Endothelial cell of umbilical vein (primary cell): ENCODE results near the gene SCAF11. TPM values are rescaled to one million over a fixed set of nuclear protein-coding genes. Genes with fewer than 3 reads are reported as not detected.

Source experiments
- BruUV-seq: library from RNA; stranded (reverse); fragments of 400-500 nt; replicated peaks from 2 replicates; lab custom pipeline; 2021; lab: Mats Ljungman, UMichigan
- CTCF ChIA-PET: fragments of 300-600, 350-600 bp; sonication (Branson Sonifier 250); formaldehyde crosslinking; loops from one replicate; lab custom pipeline; 2021; ENCODE audit warnings: antibody characterized with exemption, inconsistent platforms; lab: Charles Lee
- POLR2A ChIA-PET: fragments of 300-600, 350-600 bp; sonication (Branson Sonifier 250); formaldehyde crosslinking; loops from one replicate; lab custom pipeline; 2021; ENCODE audit warnings: antibody characterized with exemption, inconsistent platforms; lab: Charles Lee
- DNase-seq: peaks from one replicate; pipeline ENCODE4 v3.0.0-alpha.2; 2011; ENCODE audit warnings: low read depth, low spot score
- FAIRE-seq: peaks from 2 replicates; lab custom pipeline; 2011; peaks lifted over from hg19 to GRCh38; lab: Jason Lieb, UNC
- H2AFZ ChIP-seq: 2 replicates; pipeline ENCODE4 v1.6.0; 2012; ENCODE audit warnings: low read depth, low read length, control low read depth, inconsistent platforms
- H3K27ac ChIP-seq: 2 replicates; pipeline ENCODE4 v1.5.1; 2011; ENCODE audit warnings: low read depth, mild to moderate bottlenecking, control low read depth, low read length, moderate library complexity; ENCODE audit not compliant: insufficient read depth
- H3K27me3 ChIP-seq, 2 experiments: 2 replicates each; pipeline versions ENCODE4 v1.6.0 to v1.6.1; 2011; ENCODE audit warnings: low read length in 2 of 2, mixed read lengths in 1 of 2; ENCODE audit not compliant: control insufficient read depth in 2 of 2, insufficient read depth in 2 of 2
- H3K36me3 ChIP-seq, 2 experiments: 2 replicates in 1 of 2; 3 replicates in 1 of 2; pipeline ENCODE4 v1.5.1; 2011; ENCODE audit warnings: low read length in 2 of 2, mild to moderate bottlenecking in 1 of 2, moderate library complexity in 1 of 2; ENCODE audit not compliant: control insufficient read depth in 2 of 2, insufficient read depth in 2 of 2; ENCODE audit errors: extremely low read depth in 1 of 2
- H3K4me1 ChIP-seq: 3 replicates; pipeline ENCODE4 v1.5.1; 2011; ENCODE audit warnings: mild to moderate bottlenecking, low read length; ENCODE audit not compliant: control insufficient read depth, insufficient read depth; ENCODE audit errors: extremely low read depth
- H3K4me2 ChIP-seq: 2 replicates; pipeline ENCODE4 v1.6.1; 2011; ENCODE audit warnings: low read length, control low read depth, mixed read lengths; ENCODE audit not compliant: insufficient read depth
- H3K4me3 ChIP-seq, 3 experiments: fragments of 200-600 bp in 1 of 3; sonication (generic), shearing (Covaris generic) in 1 of 3; replicated peaks in 1 of 3; 2 replicates each; pipeline ENCODE4 v1.5.1; 2011 to 2016; ENCODE audit warnings: control low read depth in 3 of 3, low read length in 3 of 3, mild to moderate bottlenecking in 2 of 3, inconsistent platforms in 1 of 3, low read depth in 1 of 3, moderate library complexity in 1 of 3; ENCODE audit not compliant: insufficient read depth in 1 of 3
- H3K79me2 ChIP-seq: 2 replicates; pipeline ENCODE4 v1.6.0; 2012; ENCODE audit warnings: low read length, inconsistent platforms; ENCODE audit not compliant: control insufficient read depth, insufficient read depth
- H3K9ac ChIP-seq: replicated peaks from 2 replicates; pipeline ENCODE3; 2011; ENCODE audit warnings: low read length, control low read depth; ENCODE audit not compliant: insufficient read depth; ENCODE audit errors: extremely low read depth
- H3K9me1 ChIP-seq: replicated peaks from 3 replicates; pipeline ENCODE4 v1.6.0; 2011; ENCODE audit warnings: mild to moderate bottlenecking, low read length; ENCODE audit not compliant: control insufficient read depth, insufficient read depth; ENCODE audit errors: extremely low read depth
- H3K9me3 ChIP-seq: replicated peaks from 2 replicates; pipeline ENCODE4 v1.5.1; 2012; ENCODE audit warnings: low read length, inconsistent platforms; ENCODE audit not compliant: control insufficient read depth, insufficient read depth
- H4K20me1 ChIP-seq: replicated peaks from 2 replicates; pipeline ENCODE3; 2011; ENCODE audit warnings: mild to moderate bottlenecking, low read length; ENCODE audit not compliant: control insufficient read depth, insufficient read depth; ENCODE audit errors: extremely low read depth
- CTCF ChIP-seq, 2 donors: IDR thresholded peaks; 1 replicate in 1 of 2; 2 replicates in 1 of 2; pipeline ENCODE4 v1.5.1; 2011; ENCODE audit warnings: low read length in 2 of 2, mild to moderate bottlenecking in 2 of 2, moderate library complexity in 2 of 2, control low read depth in 1 of 2, inconsistent platforms in 1 of 2, low read depth in 1 of 2; ENCODE audit not compliant: insufficient read depth in 1 of 2; ENCODE audit errors: extremely low read depth in 1 of 2
- EZH2 ChIP-seq: IDR thresholded peaks from 2 replicates; pipeline ENCODE4 v1.6.1; 2012; ENCODE audit warnings: borderline replicate concordance, low read depth, mild to moderate bottlenecking, moderate library complexity, low read length, inconsistent platforms; ENCODE audit not compliant: severe bottlenecking
- FOS ChIP-seq: IDR thresholded peaks from 2 replicates; pipeline ENCODE4 v1.6.1; 2011; ENCODE audit warnings: mild to moderate bottlenecking, low read length, moderate library complexity, borderline replicate concordance; ENCODE audit not compliant: insufficient read depth
- GATA2 ChIP-seq: IDR thresholded peaks from 2 replicates; pipeline ENCODE4 v1.7.0; 2011; ENCODE audit warnings: low read depth, mild to moderate bottlenecking, moderate library complexity, mixed read lengths, low read length; ENCODE audit not compliant: insufficient read length, insufficient read depth
- JUN ChIP-seq: IDR thresholded peaks from 2 replicates; pipeline ENCODE4 v1.6.1; 2011; ENCODE audit warnings: borderline replicate concordance, low read depth; ENCODE audit not compliant: insufficient read length, insufficient read depth
- MAX ChIP-seq: IDR thresholded peaks from 2 replicates; pipeline ENCODE4 v1.6.1; 2011; ENCODE audit not compliant: insufficient read depth, insufficient read length
- MYC ChIP-seq: IDR thresholded peaks from one replicate; pipeline ENCODE4 v1.6.1; 2011; ENCODE audit warnings: mild to moderate bottlenecking, low read depth, low read length
- POLR2A ChIP-seq: IDR thresholded peaks from 2 replicates; pipeline ENCODE4 v1.6.1; 2012; ENCODE audit warnings: low read depth, mild to moderate bottlenecking, control low read depth, low read length
- POLR2AphosphoS5 ChIP-seq: IDR thresholded peaks from 2 replicates; pipeline ENCODE4 v1.6.1; 2012; ENCODE audit warnings: low read depth, mild to moderate bottlenecking, control low read depth, low read length, moderate library complexity; ENCODE audit not compliant: insufficient read depth
- dilution Hi-C: fragments of 300-500 bp; cut with MboI; formaldehyde crosslinking; loops from one replicate; pipeline ENCODE4 v1.15.0; 2019; ENCODE audit warnings: low sequenced_read_pairs; ENCODE audit not compliant: extremely low pct_ligation_motif_present
- intact Hi-C: fragments of 100-400 bp; cut with micrococcal nuclease; formaldehyde crosslinking; loops from one replicate; pipeline ENCODE4 v1.10.0; 2022
- polyA plus RNA-seq, 4 experiments: library from polyadenylated mRNA; depleted of rRNA in 3 of 4; stranded (reverse) in 3 of 4; unstranded in 1 of 4; fragments of >200 nt; gene quantifications; 2 replicates each; pipeline versions ENCODE4 v1.2.1 to v1.2.3, GENCODE V29; 2011 to 2012; ENCODE audit warnings: missing spikeins in 1 of 4
- total RNA-seq: library from RNA; stranded (reverse); gene quantifications from 2 replicates; pipeline ENCODE4 v1.2.3, GENCODE V29; 2021

SCAF11 gene
- total and polyA plus RNA-seq, 2 donors (not counting 3 experiments of a cell fraction or from before 2014, with no cell fraction given), result 20.9 to 109 TPM

GRCh38 chr12:45944771-45945170 lies 45.6 kb downstream of the SCAF11 start:
- H2AFZ ChIP-seq, result no peak overlapping the region
- H3K27me3 ChIP-seq, result no peaks in the 10 kb centered on the region
- DNase-seq (no peak), FAIRE-seq (no peak)
- peaks cover 3% of the 10 kb centered on the region for H3K79me2 ChIP-seq
- no TSS peak for BruUV-seq
- TF ChIP-seq POLR2A, result no peak
- no peak overlapping the region for H3K4me3 ChIP-seq
- H3K4me1 ChIP-seq, result no peaks in the 10 kb centered on the region
- no peak overlapping the region for H3K9ac ChIP-seq
- intact Hi-C loops (no loop called here), dilution Hi-C loops (no loop called here)
- ChIA-PET CTCF (no interaction called here), POLR2A (no interaction called here)
- no peaks in the 10 kb centered on the region for H3K9me1 ChIP-seq
- H3K9me3 ChIP-seq, result no peaks in the 10 kb centered on the region
- H3K27ac ChIP-seq, result no peak overlapping the region
- H3K4me2 ChIP-seq, result no peak overlapping the region
- peaks cover 8 to 13% of the 10 kb centered on the region in 2 experiments for H3K36me3 ChIP-seq
- H4K20me1 ChIP-seq, result no peaks in the 10 kb centered on the region

GRCh38 chr12:45939759-45940158 lies 50.6 kb downstream of the SCAF11 start:
- POLR2A ChIA-PET, result no interaction called here
- DNase-seq (no peak), FAIRE-seq (no peak)
- H3K9me1 ChIP-seq, result no peaks in the 10 kb centered on the region
- H3K79me2 ChIP-seq, result peaks cover 3% of the 10 kb centered on the region
- H3K9ac ChIP-seq, result no peak overlapping the region
- intact Hi-C loops, result no loop called here
- dilution Hi-C loops, result no loop called here
- H3K4me3 ChIP-seq, result no peak overlapping the region
- H4K20me1 ChIP-seq, result no peaks in the 10 kb centered on the region
- no peak overlapping the region for H2AFZ ChIP-seq
- H3K9me3 ChIP-seq, result no peaks in the 10 kb centered on the region
- no peak overlapping the region for H3K4me2 ChIP-seq
- no peaks in the 10 kb centered on the region for H3K36me3 ChIP-seq
- H3K27me3 ChIP-seq, result no peaks in the 10 kb centered on the region
- CTCF ChIA-PET, result interaction anchor here (0.8 to 1.1 kb wide), 3 partner anchors 8 to 16 kb away, joined by 3 read pairs; no protein-coding TSS in a partner anchor
- TF ChIP-seq MAX, result no peak
- no peak for TF ChIP-seq GATA2
- TF ChIP-seq POLR2AphosphoS5, result no peak
- TF ChIP-seq FOS, result no peak
- TF ChIP-seq MYC, result no peak
- no peak for TF ChIP-seq JUN
- no peak for TF ChIP-seq POLR2A
- TF ChIP-seq CTCF (IDR thresholded peaks at IDR 0.05; ENCODE audit: extremely low read depth in 1 of 2, insufficient read depth in 1 of 2, low read depth in 1 of 2, low read length in 2 of 2), result no peak
- TF ChIP-seq EZH2, result no peak
- H3K27ac ChIP-seq, result no peak overlapping the region
- no peaks in the 10 kb centered on the region for H3K4me1 ChIP-seq
- BruUV-seq, result no TSS peak
